ENCODE measurements around the gene DNM3.

Gene DNM3

GRCh38 chr1:172143384-172144055 is 302.2 kb downstream of the DNM3 start:
- DNase-seq (ENCODE audit: low read depth) = no peak
- no peak overlapping the region for H3K4me3 ChIP-seq (ENCODE audit: low read depth, low read length)
- no peak for TF ChIP-seq CTCF (IDR thresholded peaks at IDR 0.05; ENCODE audit: insufficient read depth, low read depth, low read length, missing control alignments)

GRCh38 chr1:172144445-172145061 is 303.3 kb downstream of the DNM3 start:
- no peak overlapping the region for H3K4me3 ChIP-seq (ENCODE audit: low read depth, low read length)
- DNase-seq (ENCODE audit: low read depth) = no peak
- no peak for TF ChIP-seq CTCF (IDR thresholded peaks at IDR 0.05; ENCODE audit: insufficient read depth, low read depth, low read length, missing control alignments)

- H3K4me3 ChIP-seq (ENCODE audit: low read depth, low read length) = no peak overlapping the region
- TF ChIP-seq CTCF (IDR thresholded peaks at IDR 0.05; ENCODE audit: insufficient read depth, low read depth, low read length, missing control alignments) = no peak
- no peak for DNase-seq (ENCODE audit: low read depth)
These were observed 303.9 kb downstream of the DNM3 start for GRCh38 chr1:172145231-172145651.

- DNase-seq (ENCODE audit: low read depth) = no peak
- TF ChIP-seq CTCF (IDR thresholded peaks at IDR 0.05; ENCODE audit: insufficient read depth, low read depth, low read length, missing control alignments) = no peak
- no peak overlapping the region for H3K4me3 ChIP-seq (ENCODE audit: low read depth, low read length)
These were observed 304.4 kb downstream of the DNM3 start for GRCh38 chr1:172145656-172146055.

GRCh38 chr1:172146141-172146850 is 305.0 kb downstream of the DNM3 start:
- no peak for TF ChIP-seq CTCF (IDR thresholded peaks at IDR 0.05; ENCODE audit: insufficient read depth, low read depth, low read length, missing control alignments)
- H3K4me3 ChIP-seq (ENCODE audit: low read depth, low read length) = no peak overlapping the region
- DNase-seq (ENCODE audit: low read depth) = peak; percentile 9

- no peak for TF ChIP-seq CTCF (IDR thresholded peaks at IDR 0.05; ENCODE audit: insufficient read depth, low read depth, low read length, missing control alignments)
- H3K4me3 ChIP-seq (ENCODE audit: low read depth, low read length) = no peak overlapping the region
- no peak for DNase-seq (ENCODE audit: low read depth)
These were observed 306.2 kb downstream of the DNM3 start for GRCh38 chr1:172147541-172147940.
